HepG2 (cell line): Measurements from ENCODE around the gene PRKCE.

Source experiments
- CTCF ChIP-seq: sonication (generic); formaldehyde crosslinking; IDR thresholded peaks from 2 replicates; pipeline ENCODE4 v1.5.0; 2020; ENCODE audit warnings: mild to moderate bottlenecking, missing genetic modification reagents, moderate library complexity
- JUND ChIP-seq: sonication (generic); formaldehyde crosslinking; IDR thresholded peaks from 2 replicates; pipeline ENCODE4 v1.8.0; 2022; ENCODE audit warnings: mild to moderate bottlenecking, missing genetic modification reagents
- MYC ChIP-seq: sonication (generic); formaldehyde crosslinking; IDR thresholded peaks from 2 replicates; pipeline ENCODE4 v1.9.0; 2021; ENCODE audit warnings: missing genetic modification reagents, borderline replicate concordance
- RFX5 ChIP-seq: IDR thresholded peaks from 2 replicates; pipeline ENCODE4 v1.6.1; 2011; ENCODE audit warnings: low read depth, low read length, improper control_type of control experiment
- STAT6 ChIP-seq: sonication (generic); formaldehyde crosslinking; IDR thresholded peaks from 2 replicates; pipeline ENCODE4 v1.4.0; 2020; ENCODE audit warnings: missing genetic modification reagents, mild to moderate bottlenecking, borderline replicate concordance
- TBX3 ChIP-seq: fragments of 450-650 bp; IDR thresholded peaks from 2 replicates; pipeline ENCODE4 v1.6.1; 2017; ENCODE audit warnings: antibody characterized with exemption, mild to moderate bottlenecking, inconsistent platforms, borderline replicate concordance
- ZBTB1 ChIP-seq: sonication (generic); formaldehyde crosslinking; IDR thresholded peaks from 2 replicates; pipeline ENCODE4 v1.4.0; 2020; ENCODE audit warnings: missing genetic modification reagents, borderline replicate concordance
- ZNF274 ChIP-seq: sonication (generic); formaldehyde crosslinking; IDR thresholded peaks from 2 replicates; pipeline ENCODE4 v1.5.1; 2020; ENCODE audit warnings: mild to moderate bottlenecking, missing genetic modification reagents
- ZNF629 ChIP-seq: sonication (generic); formaldehyde crosslinking; conservative IDR thresholded peaks from 2 replicates; pipeline ENCODE4 v1.5.0; 2020; ENCODE audit warnings: missing genetic modification reagents
- ZNF652 ChIP-seq: IDR thresholded peaks from 2 replicates; pipeline ENCODE4 v1.6.1; 2016; ENCODE audit warnings: low read depth, borderline replicate concordance
- ZNF770 ChIP-seq: sonication (generic); formaldehyde crosslinking; IDR thresholded peaks from 2 replicates; pipeline ENCODE4 v1.5.0; 2020; ENCODE audit warnings: mild to moderate bottlenecking, missing genetic modification reagents

GRCh38 chr2:45994060-45994459 lies 342.6 kb downstream of the PRKCE start:
- peak; percentile 41; the same call in 1 of the 2 replicates for TF ChIP-seq ZNF770 (CRISPR knock-in tag)
- TF ChIP-seq ZNF652, result no peak
- no peak for TF ChIP-seq TBX3
- no peak for TF ChIP-seq CTCF (CRISPR knock-in tag)
- TF ChIP-seq ZBTB1 (CRISPR knock-in tag), result no peak
- TF ChIP-seq STAT6, result no peak
- no peak for TF ChIP-seq MYC (CRISPR knock-in tag)
- TF ChIP-seq ZNF629 (CRISPR knock-in tag), result no peak
- no peak for TF ChIP-seq JUND
- TF ChIP-seq RFX5, result no peak
- TF ChIP-seq ZNF274, result no peak
